GM12865 (cell line): ENCODE measurements around the gene ATXN2.
A peak's percentile ranks its signal among the peaks of the same experiment; 100 is the strongest.

Experiments
- DNase-seq: peaks from one replicate; pipeline ENCODE4 v3.0.0; 2010; ENCODE audit warnings: low read depth
- H3K4me3 ChIP-seq: 2 replicates; pipeline ENCODE4 v1.5.1; 2011; ENCODE audit warnings: mild to moderate bottlenecking, low read depth, low read length, control low read depth
- TF ChIP-seq, protein P1 (sequence below): IDR thresholded peaks from 2 replicates; pipeline ENCODE4 v1.5.1; 2011; ENCODE audit warnings: low read length, control low read depth, low read depth, inconsistent platforms; ENCODE audit not compliant: insufficient read depth; ENCODE audit errors: missing control alignments

ATXN2 gene

DNA sequence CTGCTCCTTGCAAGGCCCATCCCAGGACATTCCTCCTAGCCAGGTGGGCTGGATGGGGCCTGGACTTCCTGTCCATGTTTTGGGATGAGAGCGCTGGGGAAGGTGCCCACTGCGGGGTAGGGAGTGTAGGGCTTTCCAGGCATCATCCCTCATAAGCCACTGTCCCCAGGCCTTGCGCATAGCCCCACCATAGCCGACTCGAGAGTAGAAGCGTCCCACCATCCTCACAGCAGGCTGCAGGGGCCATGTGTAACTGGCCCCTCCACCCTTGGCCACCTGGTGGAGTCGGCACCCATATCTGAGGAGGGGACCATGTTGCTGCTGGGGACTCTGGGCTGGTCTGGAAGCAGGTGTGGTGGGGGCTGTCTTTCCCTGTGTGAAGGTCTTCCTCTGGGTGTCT, 162.8 kb downstream of the ATXN2 start:
- TF ChIP-seq, protein P1, sequence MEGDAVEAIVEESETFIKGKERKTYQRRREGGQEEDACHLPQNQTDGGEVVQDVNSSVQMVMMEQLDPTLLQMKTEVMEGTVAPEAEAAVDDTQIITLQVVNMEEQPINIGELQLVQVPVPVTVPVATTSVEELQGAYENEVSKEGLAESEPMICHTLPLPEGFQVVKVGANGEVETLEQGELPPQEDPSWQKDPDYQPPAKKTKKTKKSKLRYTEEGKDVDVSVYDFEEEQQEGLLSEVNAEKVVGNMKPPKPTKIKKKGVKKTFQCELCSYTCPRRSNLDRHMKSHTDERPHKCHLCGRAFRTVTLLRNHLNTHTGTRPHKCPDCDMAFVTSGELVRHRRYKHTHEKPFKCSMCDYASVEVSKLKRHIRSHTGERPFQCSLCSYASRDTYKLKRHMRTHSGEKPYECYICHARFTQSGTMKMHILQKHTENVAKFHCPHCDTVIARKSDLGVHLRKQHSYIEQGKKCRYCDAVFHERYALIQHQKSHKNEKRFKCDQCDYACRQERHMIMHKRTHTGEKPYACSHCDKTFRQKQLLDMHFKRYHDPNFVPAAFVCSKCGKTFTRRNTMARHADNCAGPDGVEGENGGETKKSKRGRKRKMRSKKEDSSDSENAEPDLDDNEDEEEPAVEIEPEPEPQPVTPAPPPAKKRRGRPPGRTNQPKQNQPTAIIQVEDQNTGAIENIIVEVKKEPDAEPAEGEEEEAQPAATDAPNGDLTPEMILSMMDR: no peak
- no peak overlapping the region for H3K4me3 ChIP-seq
- no peak for DNase-seq

DNA sequence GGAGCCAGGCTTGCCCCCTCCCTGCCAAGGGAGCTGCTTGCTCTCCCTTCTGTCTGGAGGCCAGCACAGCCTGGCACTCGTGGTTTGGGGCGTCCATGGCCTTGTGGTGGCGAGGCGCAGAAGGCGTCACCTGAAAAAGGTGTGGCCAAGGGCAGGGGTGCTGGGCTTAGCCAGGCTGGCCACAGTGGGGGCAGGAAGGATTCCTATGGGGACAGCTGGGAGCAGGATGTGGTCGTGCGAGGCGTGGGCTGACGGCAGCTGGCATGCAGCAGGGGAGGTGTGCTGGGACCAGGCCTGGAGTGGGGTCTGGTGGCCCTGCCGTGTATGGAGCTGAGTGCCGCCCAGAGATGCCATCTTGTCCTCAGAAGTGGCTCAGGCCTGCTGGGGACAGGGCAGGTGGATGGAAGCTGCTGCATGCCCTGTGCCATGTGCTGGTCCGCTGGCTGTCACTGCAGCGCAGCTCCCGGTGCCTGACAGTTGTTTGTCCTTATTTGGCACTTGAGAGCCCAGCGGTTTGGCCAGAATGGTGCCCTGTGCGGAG, 163.4 kb downstream of the ATXN2 start:
- TF ChIP-seq, protein P1: no peak
- no peak overlapping the region for H3K4me3 ChIP-seq
- DNase-seq: peak; percentile 45

DNA sequence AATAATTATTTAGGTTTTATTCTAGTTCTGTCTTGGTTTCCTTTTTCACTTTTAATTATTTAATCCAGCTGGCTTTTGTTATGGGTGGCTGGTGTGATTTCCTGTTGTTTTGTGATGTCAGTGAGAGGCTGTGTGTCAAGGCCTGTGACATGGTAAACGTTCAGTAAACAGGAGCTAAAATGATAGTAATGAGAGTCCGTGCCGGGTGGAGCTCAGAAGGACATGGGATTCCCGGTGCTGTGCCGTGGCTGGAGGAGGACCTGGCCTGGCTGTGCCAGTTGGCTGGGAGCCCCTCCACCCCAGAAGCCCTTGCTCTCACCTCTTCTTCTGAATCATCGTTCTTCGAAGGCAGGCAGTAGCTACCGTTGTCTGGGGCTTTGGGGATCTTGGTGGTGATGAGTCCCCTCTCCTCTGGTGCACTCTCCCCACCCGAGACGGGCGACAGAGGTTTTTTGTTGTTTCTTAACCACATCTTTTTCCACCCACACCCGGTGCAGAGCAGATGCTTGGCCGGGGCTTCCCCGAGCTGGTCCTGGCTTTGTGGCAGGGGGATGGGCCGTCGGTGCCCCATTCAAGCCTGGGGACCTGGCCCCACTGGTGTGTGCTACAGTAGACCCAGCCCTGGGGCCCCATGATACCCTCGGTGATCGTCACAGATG, 164.3 kb downstream of the ATXN2 start:
- H3K4me3 ChIP-seq: peak overlapping the region; percentile 58
- TF ChIP-seq, protein P1: no peak
- peak; percentile 93 for DNase-seq

DNA sequence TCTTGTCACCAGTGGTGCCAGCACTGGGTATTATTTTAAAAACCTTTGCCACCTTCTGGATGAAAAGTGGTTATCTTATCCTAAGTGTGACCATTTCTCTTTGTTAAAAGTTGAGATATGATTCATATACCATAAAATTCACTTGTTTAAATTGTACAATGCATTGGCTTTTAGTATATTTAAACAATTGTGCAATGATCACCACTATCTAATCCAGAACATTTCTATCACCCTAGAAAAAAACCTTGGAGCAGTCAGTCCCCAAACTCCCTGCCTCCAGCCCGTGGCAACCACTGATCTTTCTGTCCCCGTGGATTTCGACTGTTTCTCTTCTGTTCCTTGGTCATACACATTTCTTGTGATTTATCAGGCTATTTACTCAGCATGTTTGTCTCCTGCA, 165.1 kb downstream of the ATXN2 start:
- no peak for DNase-seq
- TF ChIP-seq, protein P1: no peak
- peak overlapping the region; percentile 58 for H3K4me3 ChIP-seq

DNA sequence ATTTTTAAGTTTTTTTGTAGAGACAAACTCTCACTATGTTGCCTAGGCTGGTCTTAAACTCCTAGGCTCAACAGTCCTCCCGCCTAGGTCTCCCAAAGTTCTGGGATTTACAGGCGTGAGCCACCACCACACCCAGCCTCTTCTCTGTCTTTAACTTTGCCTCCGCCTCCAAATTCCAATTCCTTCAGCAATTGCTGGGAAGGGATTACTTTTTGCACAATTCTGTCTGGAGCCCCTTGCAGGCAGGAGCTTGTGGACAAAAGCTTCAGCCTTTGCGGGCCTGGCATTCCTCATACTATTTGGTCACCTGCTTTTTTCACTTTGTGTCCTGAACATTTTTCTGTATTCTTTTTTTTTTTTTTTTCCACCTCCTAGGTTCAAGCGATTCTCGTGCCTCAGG, 167.3 kb downstream of the ATXN2 start:
- no peak overlapping the region for H3K4me3 ChIP-seq
- TF ChIP-seq, protein P1: no peak
- DNase-seq: no peak

DNA sequence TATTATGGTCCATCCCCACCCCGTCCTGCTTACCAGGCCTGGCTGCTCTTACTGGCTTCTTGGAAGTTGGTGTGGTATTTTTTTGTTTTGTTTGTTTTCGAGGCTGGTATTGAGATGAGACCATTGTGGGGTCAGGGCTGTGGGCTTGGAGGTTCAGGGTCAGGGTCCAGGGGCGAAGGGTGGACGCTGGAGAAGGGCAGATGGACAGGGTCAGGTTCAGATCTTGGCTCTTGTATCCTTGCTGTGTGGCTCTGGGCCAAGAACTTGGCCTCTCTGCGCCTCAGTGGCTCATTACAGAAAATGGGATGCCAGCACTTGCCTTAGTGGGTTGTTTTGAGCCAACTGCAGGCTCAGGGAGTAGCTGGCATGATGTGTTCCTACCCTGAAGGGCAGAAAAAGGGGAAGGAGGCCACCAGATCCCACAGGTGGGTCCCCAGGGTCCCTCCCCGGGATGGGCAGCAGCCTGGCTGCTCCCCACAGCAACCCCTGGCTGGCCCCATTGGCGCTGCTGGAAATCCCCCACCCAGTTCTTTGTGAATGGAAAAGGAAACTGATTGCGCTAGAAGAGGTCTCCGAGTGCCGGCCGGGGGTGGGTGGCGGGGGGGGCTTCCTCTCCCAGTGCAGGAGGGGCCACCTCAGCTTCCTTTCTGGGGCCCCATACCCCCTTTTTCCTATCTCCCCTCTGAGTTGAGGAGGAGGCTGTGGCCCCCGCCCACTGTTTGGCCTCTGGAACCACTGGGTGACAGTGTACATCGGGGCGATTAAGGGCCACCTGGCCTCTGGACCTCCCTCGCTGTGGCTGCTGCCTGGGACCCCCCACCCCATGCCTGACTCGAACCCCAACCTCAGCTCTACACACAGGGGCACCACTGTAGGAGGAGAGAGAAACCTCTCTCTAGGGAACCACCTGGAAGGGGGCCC, 168.4 kb downstream of the ATXN2 start:
- peak overlapping the region; percentile 65 for H3K4me3 ChIP-seq
- peak; percentile 78 for DNase-seq
- TF ChIP-seq, protein P1: no peak
